GM20000 (cell line): ENCODE measurements around the gene XPR1.
"Not testable (repeated sequence)": the region's sequence is repeated elsewhere in the genome, so short reads cannot be mapped to it uniquely, and the experiment has no call there.

Experiments used
- DNase-seq: peaks from one replicate; pipeline ENCODE4 v3.0.0; 2012; ENCODE audit warnings: low spot score
- TF ChIP-seq, protein P1 (sequence below): IDR thresholded peaks from 2 replicates; pipeline ENCODE4 v1.5.1; 2012; ENCODE audit warnings: mild to moderate bottlenecking, control low read depth; ENCODE audit errors: extremely low read depth, missing control alignments

The XPR1 gene

DNA sequence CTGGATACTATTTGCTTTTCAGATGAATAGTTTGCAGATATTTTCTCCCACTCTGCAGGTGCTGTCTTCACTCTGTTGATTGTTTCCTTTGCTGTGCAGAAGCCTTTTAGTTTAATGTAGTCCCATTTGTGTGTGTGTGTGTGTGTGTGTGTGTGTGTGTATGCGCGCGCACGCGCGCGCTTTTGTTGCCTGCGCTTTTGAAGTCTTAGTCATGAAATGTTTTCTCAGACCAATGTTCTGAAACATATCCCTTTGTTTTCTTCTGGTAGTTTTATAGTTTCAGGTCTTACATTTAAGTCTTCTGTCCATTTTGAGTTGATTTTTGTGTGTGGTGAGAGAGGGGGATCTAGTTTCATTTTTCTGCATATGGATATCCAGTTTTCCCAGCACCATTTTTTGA lies 63.5 kb downstream of the XPR1 start:
- TF ChIP-seq, protein P1, sequence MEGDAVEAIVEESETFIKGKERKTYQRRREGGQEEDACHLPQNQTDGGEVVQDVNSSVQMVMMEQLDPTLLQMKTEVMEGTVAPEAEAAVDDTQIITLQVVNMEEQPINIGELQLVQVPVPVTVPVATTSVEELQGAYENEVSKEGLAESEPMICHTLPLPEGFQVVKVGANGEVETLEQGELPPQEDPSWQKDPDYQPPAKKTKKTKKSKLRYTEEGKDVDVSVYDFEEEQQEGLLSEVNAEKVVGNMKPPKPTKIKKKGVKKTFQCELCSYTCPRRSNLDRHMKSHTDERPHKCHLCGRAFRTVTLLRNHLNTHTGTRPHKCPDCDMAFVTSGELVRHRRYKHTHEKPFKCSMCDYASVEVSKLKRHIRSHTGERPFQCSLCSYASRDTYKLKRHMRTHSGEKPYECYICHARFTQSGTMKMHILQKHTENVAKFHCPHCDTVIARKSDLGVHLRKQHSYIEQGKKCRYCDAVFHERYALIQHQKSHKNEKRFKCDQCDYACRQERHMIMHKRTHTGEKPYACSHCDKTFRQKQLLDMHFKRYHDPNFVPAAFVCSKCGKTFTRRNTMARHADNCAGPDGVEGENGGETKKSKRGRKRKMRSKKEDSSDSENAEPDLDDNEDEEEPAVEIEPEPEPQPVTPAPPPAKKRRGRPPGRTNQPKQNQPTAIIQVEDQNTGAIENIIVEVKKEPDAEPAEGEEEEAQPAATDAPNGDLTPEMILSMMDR: no peak
- DNase-seq: no peak

DNA sequence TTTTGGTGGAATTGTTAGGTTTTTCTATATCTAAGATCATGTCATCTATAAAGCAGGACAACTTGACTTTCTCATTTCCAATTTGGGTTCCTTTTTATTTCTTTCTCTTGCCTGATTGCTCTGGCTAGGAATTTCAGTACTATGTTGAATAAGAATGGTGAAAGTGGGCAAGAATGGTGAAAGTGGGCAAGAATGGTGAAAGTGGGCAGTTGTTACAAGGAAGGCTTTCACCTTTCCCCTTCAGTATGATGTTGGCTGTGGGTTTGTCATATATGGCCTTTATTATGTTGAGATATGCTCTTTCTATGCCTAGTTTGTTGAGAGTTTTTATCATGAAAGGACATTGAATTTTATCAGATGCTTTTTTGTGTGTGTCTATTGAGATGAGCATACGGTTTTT lies 64.5 kb downstream of the XPR1 start:
- TF ChIP-seq, protein P1: no peak
- DNase-seq: no peak

DNA sequence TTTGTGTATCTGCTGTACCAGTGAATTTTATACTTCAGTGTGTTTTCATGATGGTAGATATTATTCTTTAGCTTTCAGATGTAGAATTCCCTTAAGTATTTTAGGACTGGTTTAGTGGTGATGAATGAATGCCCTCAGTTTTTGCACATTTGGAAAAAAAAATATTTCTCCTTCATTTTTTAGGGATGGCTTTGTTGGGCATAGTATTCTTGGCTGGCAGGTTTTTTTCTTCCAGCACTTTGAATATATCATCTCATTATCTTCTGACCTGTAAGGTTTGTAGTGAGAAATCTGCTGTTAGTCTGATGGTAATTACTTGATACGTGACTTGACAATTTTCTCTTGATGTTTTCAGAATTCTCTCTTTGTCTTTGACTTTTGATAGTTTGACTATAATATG lies 66.8 kb downstream of the XPR1 start:
- TF ChIP-seq, protein P1: no peak
- DNase-seq: no peak

DNA sequence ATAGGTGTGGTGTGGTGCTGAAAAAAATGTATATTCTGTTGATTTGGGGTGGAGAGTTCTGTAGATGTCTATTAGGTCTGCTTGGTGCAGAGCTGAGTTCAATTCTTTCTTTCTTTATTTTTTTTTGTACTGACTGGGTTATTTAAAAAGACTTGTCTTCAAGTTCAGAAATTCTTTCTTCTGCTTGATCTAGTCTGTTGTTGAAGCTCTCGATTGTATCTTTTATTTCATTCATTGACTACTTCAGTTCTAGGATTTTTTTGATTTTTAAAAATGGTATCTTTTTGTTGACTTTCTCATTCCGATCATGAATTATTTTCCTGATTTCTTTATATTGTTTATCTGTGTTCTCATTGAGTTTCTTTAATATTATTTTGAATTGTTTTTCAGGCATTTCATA lies 70.6 kb downstream of the XPR1 start:
- DNase-seq: not testable (repeated sequence)

DNA sequence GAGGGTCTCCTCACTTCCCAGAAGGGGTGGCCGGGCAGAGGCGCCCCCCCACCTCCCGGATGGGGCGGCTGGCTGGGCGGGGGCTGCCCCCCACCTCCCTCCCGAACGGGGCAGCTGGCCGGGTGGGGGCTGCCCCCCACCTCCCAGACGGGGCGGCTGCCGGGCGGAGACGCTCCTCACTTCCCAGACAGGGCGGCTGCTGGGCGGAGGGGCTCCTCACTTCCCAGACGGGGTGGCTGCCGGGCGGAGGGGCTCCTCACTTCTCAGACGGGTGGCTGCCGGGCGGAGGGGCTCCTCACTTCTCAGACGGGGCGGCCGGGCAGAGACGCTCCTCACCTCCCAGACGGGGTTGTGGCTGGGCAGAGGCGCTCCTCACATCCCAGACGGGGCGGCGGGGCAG lies 78.9 kb downstream of the XPR1 start:
- DNase-seq: not testable (repeated sequence)

DNA sequence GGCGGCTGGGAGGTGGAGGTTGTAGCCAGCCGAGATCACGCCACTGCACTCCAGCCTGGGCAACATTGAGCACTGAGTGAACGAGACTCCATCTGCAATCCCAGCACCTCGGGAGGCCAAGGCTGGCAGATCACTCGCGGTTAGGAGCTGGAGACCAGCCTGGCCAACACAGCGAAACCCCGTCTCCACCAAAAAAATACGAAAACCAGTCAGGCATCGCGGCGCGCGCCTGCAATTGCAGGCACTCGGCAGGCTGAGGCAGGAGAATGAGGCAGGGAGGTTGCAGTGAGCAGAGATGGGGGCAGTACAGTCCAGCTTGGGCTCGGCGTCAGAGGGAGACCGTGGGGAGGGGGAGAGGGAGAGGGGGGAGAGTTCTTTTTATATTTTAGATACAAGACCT lies 79.4 kb downstream of the XPR1 start:
- DNase-seq: not testable (repeated sequence)

DNA sequence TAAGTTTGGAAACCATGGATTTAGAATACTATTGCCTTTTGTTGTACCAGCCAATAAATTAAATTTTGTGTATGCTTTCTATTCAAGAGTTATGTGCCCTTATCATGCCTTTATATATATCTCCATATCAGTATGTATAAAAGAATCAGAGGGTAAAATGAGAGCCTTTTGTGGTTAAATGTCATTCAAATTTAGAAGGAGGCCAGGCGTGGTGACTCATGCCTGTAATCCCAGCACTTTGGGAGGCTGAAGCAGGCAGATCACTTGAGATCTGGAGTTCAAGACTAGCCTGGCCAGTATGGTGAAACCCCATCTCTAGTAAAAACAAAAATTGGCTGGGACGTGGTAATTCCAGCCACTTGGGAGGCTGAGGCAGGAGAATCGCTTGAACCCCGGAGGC lies 88.9 kb downstream of the XPR1 start:
- TF ChIP-seq, protein P1: no peak
- no peak for DNase-seq

DNA sequence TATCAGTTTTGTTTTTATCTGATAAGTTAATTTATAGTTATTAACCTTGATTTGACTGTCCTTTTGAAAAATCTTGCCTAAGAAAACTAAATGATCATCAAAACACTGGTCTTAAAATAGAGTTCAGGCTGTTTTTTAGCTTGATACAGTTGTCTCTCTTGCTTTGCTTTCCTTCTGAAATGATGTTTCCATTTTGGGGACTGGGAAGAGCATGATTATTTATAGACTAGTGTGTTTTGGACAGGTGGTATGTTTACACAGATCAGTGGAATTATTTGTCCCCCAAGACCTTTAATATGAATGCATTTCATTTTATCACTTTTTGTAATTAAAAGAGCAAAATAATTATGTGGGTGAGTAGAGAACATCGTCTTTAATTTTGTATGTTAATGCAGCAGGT lies 90.8 kb downstream of the XPR1 start:
- TF ChIP-seq, protein P1: no peak
- DNase-seq: no peak

DNA sequence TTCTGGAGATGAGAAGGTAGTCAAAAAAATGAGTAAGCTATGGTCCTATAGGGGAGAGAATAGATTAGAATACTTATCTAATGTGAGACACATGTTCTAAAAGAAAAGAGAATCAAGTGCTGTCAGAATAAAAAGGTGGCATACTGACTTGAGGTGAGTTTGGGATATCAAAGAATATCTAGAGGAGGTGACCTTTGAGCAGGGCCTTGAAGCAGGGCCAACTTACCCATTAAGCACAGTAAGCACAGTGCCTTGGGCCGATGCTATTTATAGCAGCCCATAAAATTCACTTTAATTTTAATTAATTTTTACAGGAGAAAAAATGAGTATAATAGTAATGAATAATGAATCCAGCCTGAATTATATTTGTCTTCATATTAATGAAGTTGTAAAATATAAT lies 92.2 kb downstream of the XPR1 start:
- TF ChIP-seq, protein P1: no peak
- DNase-seq: no peak

DNA sequence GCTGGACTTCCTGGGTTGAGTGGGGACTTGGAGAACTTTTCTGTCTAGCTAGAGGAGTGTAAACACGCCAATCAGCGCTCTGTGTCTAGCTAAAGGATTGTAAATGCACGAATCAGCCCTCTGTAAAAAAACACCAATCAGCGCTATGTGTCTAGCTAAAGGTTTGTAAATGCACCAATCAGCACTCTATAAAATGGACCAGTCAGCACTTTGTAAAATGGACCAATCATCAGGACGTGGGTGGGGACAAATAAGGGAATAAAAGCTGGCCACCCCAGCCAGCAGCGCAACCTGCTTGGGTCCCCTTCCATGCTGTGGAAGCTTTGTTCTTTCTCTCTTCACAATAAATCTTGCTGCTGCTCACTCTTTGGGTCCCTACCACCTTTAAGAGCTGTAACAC lies 94.2 kb downstream of the XPR1 start:
- not testable (repeated sequence) for DNase-seq

DNA sequence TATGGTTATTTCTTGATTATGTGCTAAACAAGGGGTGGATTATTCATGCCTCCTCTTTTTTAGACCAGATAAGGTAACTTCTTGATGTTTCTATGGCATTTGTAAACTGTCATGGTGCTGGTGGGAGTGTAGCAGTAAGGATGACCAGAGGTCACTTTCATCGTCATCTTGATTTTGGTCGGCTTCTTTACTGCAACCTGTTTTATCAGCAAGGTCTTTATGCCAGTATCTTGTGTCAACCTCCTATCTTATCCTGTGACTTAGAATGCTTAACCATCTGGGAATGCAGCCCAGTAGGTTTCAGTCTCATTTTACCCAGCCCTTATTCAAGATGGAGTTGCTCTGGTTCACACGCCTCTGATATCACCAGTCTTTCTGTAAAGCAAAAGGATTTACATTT lies 95.9 kb downstream of the XPR1 start:
- not testable (repeated sequence) for DNase-seq
